ENCODE measurements around the gene MRI1.

Gene MRI1

GRCh38 chr19:13795595-13796300, 31.4 kb downstream of the MRI1 start:
- DNase-seq = no peak

- no peak for DNase-seq
Observed at GRCh38 chr19:13796301-13797057, 32.2 kb downstream of the MRI1 start.

GRCh38 chr19:13797058-13797440, 32.7 kb downstream of the MRI1 start:
- DNase-seq = no peak

- DNase-seq = no peak
Observed at GRCh38 chr19:13797870-13798269, 33.5 kb downstream of the MRI1 start.

- no peak for DNase-seq
Observed at GRCh38 chr19:13799669-13800068, 35.3 kb downstream of the MRI1 start.

- no peak for DNase-seq
Observed at GRCh38 chr19:13803038-13803437, 38.7 kb downstream of the MRI1 start.

GRCh38 chr19:13804830-13805683, 40.7 kb downstream of the MRI1 start:
- DNase-seq = no peak

- DNase-seq = no peak
Observed at GRCh38 chr19:13806728-13807127, 42.4 kb downstream of the MRI1 start.

- DNase-seq = no peak
Observed at GRCh38 chr19:13807421-13808021, 43.2 kb downstream of the MRI1 start.

GRCh38 chr19:13808856-13809255, 44.5 kb downstream of the MRI1 start:
- no peak for DNase-seq

- no peak for DNase-seq
Observed at GRCh38 chr19:13812544-13812943, 48.2 kb downstream of the MRI1 start.

- no peak for DNase-seq
Observed at GRCh38 chr19:13813147-13813546, 48.8 kb downstream of the MRI1 start.

GRCh38 chr19:13814550-13814949, 50.2 kb downstream of the MRI1 start:
- DNase-seq = no peak

- DNase-seq = peak; percentile 96
Observed at GRCh38 chr19:13817018-13817614, 52.8 kb downstream of the MRI1 start.

GRCh38 chr19:13817615-13818371, 53.5 kb downstream of the MRI1 start:
- DNase-seq = peak; percentile 99

- DNase-seq = no peak
Observed at GRCh38 chr19:13819238-13819637, 54.9 kb downstream of the MRI1 start.

- no peak for DNase-seq
Observed at GRCh38 chr19:13821292-13821691, 57.0 kb downstream of the MRI1 start.

- DNase-seq = no peak
Observed at GRCh38 chr19:13823256-13823655, 58.9 kb downstream of the MRI1 start.
